ENCODE measurements around the gene EFCAB6.

DNA sequence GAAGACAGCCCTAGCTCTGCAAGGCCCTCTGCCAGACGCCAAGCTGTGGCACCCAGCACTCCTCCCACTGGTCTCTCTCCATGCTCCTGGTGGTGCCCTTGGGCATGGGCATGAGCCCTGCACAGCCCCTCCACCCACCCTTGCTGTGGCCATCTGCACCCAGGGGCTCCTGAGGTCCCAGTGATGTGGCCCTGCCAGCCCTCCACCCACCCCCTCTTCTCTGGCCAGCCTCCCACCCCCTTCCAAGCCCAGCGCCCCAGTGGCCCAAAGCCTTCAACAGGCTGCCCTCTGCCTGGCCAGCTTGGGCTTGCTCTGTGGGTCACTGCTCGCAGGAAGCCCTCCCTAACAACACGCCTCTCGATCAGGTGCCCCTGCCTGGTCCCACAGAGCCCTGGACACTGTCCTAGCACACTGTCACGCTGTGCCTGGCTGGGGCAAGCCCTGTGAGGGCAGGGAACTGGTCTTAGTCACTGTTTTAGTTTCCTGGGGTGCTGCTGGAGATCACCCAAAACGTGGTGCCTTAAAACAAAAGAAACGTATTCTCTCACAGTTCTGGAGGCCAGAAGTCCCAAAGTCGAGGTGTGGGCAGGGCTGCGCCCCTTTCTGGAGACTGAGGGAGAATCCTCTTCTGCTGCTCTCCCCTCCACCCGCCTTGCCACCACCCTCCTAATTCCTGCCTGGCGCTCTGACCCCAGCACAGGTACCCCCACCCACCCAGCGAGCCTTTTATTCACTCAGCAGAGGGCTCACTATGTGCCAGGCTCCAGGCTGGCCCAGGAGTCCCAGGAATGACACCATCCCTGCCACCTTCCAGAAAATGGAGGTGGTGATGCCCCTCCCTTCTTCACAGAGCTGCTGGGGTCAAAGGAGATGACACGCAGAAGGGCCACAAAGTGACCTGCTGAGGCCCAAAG lies 35.5 kb upstream of the EFCAB6 start:
- TF ChIP-seq, protein P1, sequence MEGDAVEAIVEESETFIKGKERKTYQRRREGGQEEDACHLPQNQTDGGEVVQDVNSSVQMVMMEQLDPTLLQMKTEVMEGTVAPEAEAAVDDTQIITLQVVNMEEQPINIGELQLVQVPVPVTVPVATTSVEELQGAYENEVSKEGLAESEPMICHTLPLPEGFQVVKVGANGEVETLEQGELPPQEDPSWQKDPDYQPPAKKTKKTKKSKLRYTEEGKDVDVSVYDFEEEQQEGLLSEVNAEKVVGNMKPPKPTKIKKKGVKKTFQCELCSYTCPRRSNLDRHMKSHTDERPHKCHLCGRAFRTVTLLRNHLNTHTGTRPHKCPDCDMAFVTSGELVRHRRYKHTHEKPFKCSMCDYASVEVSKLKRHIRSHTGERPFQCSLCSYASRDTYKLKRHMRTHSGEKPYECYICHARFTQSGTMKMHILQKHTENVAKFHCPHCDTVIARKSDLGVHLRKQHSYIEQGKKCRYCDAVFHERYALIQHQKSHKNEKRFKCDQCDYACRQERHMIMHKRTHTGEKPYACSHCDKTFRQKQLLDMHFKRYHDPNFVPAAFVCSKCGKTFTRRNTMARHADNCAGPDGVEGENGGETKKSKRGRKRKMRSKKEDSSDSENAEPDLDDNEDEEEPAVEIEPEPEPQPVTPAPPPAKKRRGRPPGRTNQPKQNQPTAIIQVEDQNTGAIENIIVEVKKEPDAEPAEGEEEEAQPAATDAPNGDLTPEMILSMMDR (conservative IDR thresholded peaks at IDR 0.05; ENCODE audit: low read depth, low read length), result no peak
- TF ChIP-seq POLR2A (IDR thresholded peaks at IDR 0.05; ENCODE audit: low read depth, low read length) (no peak), RAD21 (IDR thresholded peaks at IDR 0.05; ENCODE audit: low read length) (no peak), CEBPB (IDR thresholded peaks at IDR 0.05; ENCODE audit: low read depth, low read length) (no peak)
- TF ChIP-seq, protein P2, sequence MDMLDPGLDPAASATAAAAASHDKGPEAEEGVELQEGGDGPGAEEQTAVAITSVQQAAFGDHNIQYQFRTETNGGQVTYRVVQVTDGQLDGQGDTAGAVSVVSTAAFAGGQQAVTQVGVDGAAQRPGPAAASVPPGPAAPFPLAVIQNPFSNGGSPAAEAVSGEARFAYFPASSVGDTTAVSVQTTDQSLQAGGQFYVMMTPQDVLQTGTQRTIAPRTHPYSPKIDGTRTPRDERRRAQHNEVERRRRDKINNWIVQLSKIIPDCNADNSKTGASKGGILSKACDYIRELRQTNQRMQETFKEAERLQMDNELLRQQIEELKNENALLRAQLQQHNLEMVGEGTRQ (IDR thresholded peaks at IDR 0.05; ENCODE audit: low read depth, low read length), result no peak
